GM18499 (cell line): ENCODE results near the gene NUDT3.
"Not testable (repeated sequence)": the region's sequence is repeated elsewhere in the genome, so short reads cannot be mapped to it uniquely, and the experiment has no call there.

Experiments
- ATAC-seq: cut with Tn5 transposase; IDR thresholded peaks from one replicate; pipeline ENCODE4 v1.9.1; 2021; ENCODE audit warnings: moderate number of reproducible peaks; ENCODE audit not compliant: insufficient read depth, unreplicated experiment

Gene NUDT3

GRCh38 chr6:34347303-34347702 is 45.2 kb downstream of the NUDT3 start:
- ATAC-seq: no peak

GRCh38 chr6:34346175-34347119 is 46.0 kb downstream of the NUDT3 start:
- no peak for ATAC-seq

- no peak for ATAC-seq
These were observed 48.7 kb downstream of the NUDT3 start for GRCh38 chr6:34343806-34344205.

GRCh38 chr6:34342247-34342646 is 50.2 kb downstream of the NUDT3 start:
- no peak for ATAC-seq

- no peak for ATAC-seq
These were observed 50.9 kb downstream of the NUDT3 start for GRCh38 chr6:34341481-34341971.

- ATAC-seq: no peak
These were observed 51.5 kb downstream of the NUDT3 start for GRCh38 chr6:34340906-34341480.

GRCh38 chr6:34340394-34340793 is 52.1 kb downstream of the NUDT3 start:
- no peak for ATAC-seq

GRCh38 chr6:34339971-34340370 is 52.5 kb downstream of the NUDT3 start:
- ATAC-seq: no peak

- ATAC-seq: no peak
These were observed 53.0 kb downstream of the NUDT3 start for GRCh38 chr6:34339432-34339831.

GRCh38 chr6:34338811-34339210 is 53.7 kb downstream of the NUDT3 start:
- no peak for ATAC-seq

- ATAC-seq: no peak
These were observed 54.1 kb downstream of the NUDT3 start for GRCh38 chr6:34338377-34338776.

- ATAC-seq: no peak
These were observed 57.6 kb downstream of the NUDT3 start for GRCh38 chr6:34334796-34335416.

GRCh38 chr6:34333858-34334257 is 58.6 kb downstream of the NUDT3 start:
- no peak for ATAC-seq

- no peak for ATAC-seq
These were observed 59.9 kb downstream of the NUDT3 start for GRCh38 chr6:34332251-34333198.

GRCh38 chr6:34331371-34332050 is 61.0 kb downstream of the NUDT3 start:
- no peak for ATAC-seq

GRCh38 chr6:34329814-34330213 is 62.7 kb downstream of the NUDT3 start:
- ATAC-seq: not testable (repeated sequence)

GRCh38 chr6:34328969-34329368 is 63.5 kb downstream of the NUDT3 start:
- ATAC-seq: no peak

- not testable (repeated sequence) for ATAC-seq
These were observed 64.9 kb downstream of the NUDT3 start for GRCh38 chr6:34327313-34328205.
